T follicular helper cell (primary cell): Measurements from ENCODE around the gene YES1.
"Not testable (repeated sequence)": the region's sequence is repeated elsewhere in the genome, so short reads cannot be mapped to it uniquely, and the experiment has no call there.

Source experiments
- DNase-seq: peaks from one replicate; pipeline ENCODE4 v3.0.0-alpha.2; 2020; ENCODE audit warnings: low read depth

YES1 gene

DNA sequence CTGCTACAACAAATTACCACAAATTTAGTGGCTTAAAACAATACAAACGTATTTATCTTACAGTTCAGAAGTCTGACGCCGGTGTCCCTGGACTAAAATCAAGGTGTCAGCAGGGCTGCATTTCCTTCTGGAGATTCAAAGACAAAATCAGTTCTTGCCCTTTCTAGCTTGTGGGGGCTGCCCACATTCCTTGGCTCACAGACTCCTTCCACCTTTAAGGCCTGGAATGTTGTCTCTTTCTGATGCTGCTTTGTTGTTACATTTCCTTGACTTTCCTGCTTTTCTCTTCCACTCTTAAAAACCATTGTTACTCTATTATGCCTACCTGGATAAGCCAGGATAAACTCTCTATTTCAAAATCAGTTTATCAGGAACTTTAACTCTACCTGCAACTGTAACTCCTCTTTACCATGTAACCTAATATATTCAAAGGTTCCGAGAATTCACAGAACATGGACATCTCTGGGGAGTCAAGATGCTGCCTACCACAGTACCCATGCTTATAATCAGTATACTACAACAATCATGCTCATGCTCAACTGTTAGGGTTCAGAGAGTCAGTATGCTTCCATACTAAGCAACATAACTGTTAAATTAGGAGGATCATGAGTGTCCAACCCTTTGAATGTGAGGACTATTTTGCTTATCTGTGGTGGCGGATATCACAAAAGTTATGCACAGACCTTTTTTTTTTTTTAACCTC lies 27.4 kb downstream of the YES1 start:
- DNase-seq = no peak

DNA sequence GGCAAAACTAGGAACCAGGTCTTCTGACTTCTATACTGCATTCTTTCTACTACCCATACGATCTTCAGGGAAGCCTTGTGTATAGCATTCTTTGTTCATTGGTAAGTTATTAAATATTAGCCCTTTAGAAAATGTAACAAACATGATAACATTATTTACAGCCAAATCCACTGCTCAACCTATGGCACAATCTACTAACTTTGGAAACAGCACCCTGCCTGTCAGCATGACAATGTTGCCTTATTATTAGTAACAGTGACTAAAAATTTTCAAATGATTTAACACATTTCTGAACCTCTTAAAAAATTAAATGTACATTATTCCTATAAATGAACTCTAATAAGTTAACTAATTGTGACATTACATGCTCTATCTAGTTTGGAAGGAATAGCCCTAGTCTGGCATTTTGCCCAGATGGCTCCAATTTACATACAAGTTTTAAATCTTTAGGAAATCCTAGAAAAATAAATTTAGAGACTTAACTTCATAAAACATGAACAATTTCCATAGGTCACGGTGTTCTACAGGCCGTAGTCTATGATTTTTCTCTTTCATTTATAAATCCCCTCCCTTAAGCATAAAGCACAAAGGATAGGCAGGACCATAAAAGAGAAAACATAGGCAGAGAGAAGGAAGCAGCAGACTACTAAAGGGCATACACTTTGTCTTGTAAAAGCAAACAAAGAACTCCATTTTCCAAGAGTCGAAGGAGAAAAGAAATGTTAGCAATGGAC lies 33.7 kb downstream of the YES1 start:
- no peak for DNase-seq

DNA sequence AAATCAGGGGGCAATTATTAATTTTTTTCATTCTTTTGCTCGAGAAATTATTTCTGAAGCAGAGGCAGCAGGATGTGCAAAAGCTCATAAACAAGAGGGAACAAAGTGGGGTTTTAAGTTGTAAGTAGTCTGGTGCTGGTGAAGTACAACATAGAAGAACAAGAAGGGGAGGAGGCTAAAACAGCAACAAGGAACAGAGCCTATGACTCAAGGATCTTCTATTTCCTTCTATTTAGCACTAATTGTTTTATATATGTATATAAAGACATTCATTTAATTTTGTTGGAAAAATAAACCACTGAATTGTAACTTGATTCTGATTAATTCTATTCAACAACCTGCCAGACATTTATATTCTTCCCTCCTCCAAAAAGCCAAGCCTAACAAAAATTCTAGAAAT lies 35.0 kb downstream of the YES1 start:
- DNase-seq = no peak

DNA sequence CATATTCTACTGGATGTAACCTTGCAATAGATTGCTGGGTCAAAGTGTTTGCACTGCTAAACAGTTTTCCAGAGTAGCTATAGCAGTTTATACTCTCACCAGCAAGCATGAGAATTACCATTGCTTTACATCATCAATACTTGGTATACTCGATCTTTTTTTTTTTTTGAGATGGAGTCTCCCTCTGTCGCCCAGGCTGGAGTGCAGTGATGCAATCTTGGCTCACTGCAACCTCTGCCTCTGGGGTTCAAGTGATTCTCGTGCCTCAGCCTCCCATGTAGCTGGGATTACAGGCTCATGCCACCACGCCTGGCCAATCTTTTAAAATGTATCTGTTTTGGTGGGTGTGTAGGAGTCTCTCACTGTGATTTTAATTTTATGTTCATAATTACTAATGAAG lies 36.0 kb downstream of the YES1 start:
- DNase-seq = not testable (repeated sequence)

DNA sequence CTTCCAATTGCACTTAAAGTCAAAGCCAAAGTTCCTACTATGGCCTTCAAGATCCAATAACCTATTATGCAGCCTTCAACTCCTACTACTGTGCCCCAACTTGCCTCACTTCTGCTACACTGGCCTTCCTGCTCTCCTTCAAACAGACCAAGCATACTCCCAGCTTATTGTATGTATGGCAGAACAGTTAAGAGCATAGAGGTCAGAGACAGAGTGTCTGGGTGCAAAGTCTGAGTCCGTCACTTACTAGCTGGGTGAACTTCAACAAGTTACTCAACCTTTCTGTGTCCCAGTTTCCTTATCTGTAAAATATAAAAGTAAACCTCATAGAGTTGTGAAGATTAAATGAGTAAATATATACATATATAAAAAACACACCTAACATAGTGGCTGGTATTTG lies 37.2 kb downstream of the YES1 start:
- DNase-seq = no peak

DNA sequence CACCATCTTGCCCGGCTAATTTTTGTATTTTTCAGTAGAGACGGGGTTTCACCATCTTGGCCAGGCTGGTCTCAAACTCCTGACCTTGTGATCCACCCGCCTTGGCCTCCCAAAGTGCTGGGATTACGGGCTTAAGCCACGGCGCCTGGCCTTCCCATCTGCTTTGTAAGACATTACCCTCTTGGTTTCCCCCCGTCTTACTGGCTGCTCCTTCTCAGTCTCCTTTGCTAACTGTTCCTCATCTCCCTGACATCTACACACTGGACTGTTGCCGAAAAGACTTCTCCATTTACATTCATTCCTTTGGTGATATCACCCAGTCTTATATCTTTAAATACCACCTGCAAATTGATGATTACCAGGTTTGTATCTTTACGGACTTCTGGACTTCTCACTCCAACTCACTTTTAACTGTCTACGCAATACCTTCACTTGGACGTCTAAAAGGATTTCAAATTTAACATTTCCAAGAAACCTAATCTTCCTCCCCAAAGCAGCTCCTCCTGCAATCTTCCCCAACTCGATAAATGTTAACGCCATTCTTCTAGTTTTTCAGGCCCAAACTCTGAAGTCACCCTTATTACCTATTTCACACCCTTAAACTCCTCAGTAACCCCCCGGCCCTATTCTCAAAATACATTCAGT lies 37.9 kb downstream of the YES1 start:
- no peak for DNase-seq

DNA sequence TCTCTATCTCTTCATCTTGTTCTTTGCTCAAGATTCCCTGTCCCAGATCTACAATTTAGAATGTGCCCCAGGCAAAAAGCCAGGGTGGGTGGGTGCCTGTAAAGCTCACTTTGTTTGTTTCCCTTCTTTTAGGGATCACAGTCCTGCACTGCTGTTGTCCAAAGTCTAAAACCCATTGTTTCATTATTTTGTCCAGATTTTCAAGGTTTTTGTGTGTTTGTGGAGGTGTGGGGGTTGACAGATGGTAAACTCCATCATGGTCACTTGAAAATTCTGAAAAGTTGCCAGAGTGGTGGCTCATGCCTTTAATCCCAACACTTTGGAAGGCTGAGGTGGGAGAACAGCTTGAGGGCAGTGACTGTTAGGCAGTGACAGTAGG lies 41.5 kb downstream of the YES1 start:
- no peak for DNase-seq

DNA sequence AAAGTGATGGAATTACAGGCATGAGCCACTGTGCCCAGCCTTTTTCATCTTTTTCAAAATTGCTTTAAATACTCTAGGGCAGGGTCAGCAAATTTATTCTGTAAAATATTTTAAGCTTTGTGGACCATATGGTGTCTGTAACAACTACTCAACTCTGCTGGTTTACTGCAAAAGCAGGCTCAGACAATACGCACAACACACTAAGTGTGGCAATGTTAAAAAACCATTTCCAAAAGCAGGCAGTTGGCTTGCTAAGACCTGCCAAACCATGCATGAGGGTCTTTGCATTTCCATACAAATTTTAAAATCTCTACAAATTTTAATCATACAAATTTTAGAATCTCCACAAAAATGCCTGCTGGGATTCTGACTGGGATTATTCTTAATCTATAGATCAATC lies 44.1 kb downstream of the YES1 start:
- DNase-seq = no peak

DNA sequence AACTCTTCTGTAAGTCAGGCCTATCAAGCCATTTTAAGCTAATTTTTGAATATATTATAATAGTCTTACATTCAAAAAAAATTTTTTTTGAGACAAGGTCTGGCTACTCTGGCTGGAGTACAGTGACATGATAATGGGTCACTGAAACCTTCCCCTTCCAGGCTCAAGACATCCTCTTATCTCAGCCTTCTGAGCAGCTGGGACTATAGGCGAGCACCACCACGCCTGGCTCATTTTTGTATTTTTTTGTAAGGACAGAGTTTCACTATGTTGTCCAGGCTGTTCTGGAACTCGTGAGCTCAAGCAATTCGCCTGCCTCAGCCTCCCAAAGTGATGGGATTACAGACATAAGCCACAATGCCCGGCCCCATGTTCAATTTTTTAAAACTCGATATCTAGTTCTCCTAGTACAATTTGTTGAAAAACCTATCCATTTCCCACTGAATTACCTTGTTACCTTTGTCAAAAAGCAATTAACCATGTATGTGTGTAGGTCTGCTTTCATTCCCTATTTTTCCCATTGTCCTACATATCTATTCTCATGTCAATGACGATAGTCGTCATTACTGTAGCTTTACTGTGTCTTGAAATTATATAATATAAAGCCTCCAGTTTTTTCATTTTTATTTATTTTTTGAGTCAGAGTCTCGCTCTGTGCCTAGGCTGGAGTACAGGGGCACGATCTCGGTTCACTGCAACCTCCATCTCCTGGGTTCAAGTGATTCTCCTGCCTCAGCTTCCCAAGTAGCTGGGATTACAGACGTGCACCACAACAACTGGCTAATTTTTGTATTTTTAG lies 44.8 kb downstream of the YES1 start:
- no peak for DNase-seq

DNA sequence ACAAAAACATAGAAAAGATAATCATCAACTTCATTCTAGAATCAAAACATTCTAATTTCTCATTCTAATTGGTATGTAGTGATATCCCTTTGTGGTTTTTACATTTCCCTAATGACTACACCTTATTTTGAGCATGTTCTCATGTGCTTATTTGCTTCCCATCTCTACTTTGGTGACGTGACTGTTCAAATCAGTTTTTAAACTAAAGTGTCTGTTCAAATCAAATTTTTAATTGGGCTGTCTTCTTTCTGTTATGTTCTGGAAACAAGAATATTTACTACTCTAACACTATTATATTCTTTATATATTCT lies 45.5 kb downstream of the YES1 start:
- no peak for DNase-seq

DNA sequence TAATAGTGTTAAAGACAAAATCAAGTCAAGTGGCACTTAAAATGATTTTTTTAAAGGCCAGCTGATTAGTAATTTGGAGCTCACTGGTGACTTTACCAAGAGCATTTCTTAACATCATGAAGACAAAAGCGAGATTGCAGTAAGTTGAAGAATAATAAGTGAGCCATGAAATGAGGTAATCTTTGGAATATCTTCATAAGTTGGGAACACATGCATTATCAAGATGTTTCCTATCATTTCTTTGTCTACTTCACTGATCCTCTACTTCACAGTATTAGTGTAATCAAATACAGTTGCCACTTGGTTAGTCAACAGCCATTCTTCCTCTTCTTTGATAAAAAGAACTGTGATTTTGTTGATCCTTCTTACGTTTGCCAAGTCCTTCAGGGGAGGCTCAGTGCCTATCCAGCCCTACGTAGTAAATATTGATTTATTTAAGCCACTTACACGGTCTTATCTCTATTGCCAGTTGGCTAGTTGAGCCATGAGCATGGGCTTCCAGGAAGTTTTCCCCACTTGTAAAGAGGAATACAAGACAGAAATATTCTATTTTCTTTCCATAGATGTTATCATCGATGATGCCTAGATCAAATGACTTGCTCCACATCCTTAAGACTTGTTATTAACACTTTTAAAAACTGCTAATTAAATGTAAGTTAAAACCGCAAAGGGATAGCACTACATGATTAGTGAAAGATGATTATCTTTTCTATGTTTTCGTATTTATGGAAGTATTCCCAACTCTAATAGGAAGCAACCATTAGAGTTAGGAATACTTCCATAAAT lies 46.1 kb downstream of the YES1 start:
- DNase-seq = no peak

DNA sequence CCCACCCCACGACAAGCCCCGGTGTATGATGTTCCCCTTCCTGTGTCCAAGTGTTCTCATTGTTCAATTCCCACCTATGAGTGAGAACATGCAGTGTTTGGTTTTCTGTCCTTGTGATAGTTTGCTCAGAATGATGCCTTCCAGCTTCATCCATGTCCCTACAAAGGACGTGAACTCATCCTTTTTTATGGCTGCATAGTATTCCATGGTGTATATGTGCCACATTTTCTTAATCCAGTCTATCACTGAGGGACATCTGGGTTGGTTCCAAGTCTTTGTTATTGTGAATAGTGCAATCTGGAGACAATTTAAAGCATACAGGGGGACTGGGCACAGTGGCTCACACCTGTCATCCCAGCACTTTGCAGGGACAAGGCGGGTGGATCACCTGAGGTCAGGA lies 52.2 kb downstream of the YES1 start:
- not testable (repeated sequence) for DNase-seq

DNA sequence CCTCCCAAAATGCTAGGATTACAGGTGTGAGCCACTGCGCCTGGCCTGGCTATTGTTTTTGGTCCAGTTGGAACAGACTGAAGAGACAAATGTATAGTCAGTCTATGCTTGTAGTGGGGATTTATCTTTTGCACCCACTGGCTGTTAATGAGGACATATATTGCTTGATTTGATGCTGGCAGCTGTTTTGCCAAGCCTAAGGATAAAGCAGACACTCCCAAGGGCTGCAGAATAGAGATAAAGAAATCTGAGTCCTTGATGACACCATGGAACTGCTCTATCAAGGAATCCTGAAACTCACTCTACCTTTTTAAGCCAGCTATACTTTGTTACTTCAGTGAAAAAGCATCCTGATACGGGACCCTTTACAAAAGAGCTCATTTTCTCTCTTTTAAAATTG lies 56.5 kb downstream of the YES1 start:
- DNase-seq = no peak

DNA sequence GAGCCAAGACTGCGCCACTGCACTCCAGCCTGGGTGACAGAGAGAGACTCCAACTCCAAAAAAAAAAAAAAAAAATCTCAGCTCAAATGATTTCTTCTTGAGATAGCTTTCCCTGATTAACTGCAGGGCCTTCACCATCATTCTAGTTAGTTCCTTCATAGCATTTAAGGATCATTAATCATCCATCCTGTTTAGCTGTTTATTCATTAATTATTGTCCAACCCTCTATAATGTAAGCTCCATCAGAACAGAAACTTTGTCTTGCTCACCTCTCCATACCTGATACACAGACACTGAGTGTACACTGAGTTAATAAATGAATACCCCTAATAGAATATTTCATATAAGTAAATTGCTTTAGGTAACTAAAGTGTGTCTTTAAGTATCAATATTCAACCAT lies 57.4 kb downstream of the YES1 start:
- no peak for DNase-seq

DNA sequence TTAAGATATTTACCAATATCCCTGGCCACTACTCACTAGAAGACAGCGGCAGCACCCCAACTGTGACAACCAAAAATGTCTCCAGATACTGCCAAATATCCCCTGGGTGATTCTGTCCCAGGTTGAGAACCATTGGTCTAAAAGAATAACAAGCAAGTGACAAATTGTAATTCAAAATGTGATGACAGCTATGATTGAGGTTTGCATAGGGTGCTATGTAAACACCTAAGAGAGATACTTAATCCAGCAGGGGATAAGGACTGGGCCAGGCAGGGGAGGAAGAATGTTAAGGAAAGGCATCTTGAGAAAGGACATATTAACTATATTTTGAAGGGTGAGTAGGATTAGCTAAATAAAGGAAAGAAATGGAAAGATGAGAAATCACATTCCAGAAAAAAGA lies 61.6 kb downstream of the YES1 start:
- no peak for DNase-seq

DNA sequence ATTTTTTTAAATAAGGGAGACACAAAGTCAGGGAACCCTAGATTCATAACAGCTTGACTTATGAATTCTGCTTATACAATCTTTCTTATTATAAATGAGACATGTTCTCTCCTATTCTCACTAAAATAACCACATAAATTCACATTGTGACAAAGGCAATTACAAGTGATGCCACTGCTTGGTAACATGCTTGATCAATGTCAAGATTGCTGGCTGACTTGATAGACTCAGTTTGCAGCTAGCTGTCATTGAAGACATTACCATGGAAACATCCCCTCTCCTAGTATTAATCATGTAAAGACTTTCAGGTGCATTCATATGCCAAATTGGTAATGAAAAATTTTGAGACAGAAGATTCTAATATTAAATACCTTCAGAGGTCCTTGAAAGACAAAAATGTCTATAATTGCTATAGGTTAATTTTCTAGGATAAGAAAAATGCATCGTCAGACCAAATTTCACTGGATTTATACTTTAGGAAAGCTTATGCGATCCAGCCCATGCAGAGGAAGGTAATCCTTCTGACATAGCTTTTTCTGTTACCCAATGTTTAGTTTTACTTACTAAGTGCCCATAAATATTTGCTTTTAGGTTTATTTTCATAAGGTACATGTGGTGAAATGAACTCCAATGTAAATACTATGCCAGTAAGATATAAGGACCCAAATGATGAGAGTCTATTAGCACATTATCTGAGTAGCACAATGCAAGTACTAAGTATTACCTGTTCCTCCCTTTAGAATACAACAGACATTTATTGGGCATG lies 67.0 kb downstream of the YES1 start:
- no peak for DNase-seq

DNA sequence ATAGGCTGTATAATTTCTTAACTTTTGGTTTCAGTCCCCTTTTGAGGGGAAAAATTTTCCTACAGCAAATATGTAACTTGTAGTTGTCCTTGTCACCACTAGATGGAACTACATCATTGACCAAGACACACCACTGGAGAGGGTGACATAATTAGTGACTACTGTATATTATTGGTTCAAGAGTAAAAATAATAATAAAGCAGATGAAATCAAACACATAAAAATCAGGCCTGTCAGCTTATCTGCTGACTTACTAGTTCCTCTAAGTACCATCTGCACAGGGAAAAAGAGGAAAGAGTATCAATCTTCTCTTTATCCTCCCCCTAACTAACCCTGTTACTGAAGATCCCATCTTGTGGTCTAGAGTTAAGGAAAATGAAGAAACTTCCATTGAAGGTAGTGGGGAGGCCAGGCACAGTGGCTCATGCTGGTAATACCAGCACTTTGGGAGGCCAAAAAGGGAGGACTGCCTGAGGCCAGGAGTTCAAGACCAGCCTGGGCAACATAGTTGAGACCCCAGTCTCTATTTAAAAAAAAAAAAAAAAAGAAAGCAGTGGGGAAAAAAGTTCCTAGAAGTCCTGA lies 70.0 kb downstream of the YES1 start:
- DNase-seq = no peak

DNA sequence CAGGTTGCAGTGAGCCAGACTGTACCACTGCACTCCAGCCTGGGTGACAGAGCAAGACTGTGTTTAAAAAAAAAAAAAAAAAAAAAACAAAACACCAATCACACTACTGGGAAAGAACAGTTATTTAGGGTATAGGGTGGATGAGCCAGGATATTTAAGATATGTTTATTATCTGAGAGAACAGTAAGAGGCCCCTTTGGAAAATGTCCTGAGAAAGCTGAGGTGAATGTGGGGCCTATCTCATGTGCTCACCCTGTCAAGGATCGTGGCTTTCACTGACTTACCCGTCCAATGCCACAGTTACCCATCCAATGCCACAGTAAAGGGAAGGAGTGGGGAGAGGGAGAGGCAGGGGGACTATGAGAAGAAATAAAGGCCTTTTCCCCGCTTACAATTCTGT lies 79.7 kb downstream of the YES1 start:
- DNase-seq = no peak

DNA sequence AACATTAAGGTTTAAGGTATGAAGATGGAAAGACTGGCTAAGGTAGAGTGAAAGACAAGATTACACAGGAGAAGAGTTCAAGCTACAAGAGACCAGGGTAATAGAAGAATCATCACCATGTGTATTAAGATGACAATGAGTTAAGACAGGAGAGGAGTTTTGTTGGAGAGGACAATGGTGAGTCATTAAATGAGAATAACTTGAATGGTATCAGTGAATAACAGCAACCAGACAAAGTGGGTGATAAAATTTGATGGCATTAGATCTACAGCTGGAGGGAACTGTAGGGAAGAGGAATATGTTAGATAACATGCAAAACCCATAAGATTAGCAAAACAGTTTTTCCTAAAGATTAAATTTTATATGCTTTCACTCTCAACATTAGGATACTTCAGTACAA lies 80.9 kb downstream of the YES1 start:
- no peak for DNase-seq

DNA sequence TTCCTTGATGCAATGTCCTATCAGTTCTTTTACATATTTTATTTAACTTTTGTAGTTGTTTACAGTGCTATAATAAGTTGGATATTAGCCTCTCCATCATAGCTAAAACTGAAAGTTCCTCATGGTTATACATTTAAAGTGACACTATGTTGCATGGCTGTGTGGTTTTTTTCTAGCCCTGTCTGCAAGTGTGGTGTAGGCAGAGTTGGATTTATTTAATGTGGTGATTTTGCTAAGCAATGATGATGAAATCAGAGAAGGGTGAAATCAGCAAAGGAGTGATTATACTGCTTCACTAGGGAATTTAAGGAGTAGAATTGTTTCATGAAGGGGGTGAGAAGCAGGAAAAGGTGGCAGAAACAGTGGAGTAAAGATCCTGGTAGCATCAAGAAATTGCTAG lies 81.3 kb downstream of the YES1 start:
- DNase-seq = no peak

DNA sequence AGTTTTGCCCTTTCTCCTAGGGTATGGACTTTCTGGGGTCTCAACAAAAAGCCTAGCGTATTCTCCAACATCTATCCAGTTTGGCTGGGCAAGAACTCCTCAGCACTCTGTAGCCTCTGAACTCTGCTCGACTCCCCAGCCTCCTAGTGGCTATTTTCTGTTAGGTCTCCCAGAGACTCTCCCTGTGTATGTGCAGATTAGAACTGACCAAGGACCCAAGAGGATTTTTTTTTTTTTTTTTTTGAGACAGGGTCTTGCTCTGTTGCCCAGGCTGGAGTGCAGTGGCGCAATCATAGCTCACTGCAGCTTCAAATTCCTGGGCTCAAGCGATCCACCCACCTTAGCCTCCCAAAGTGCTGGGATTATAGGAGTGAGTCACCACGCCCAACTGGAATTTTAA lies 81.9 kb downstream of the YES1 start:
- not testable (repeated sequence) for DNase-seq
